Measurements from ENCODE around the gene ADAM8.

ADAM8 gene

GRCh38 chr10:133277993-133278576, 1.4 kb upstream of the ADAM8 start:
- TF ChIP-seq CTCF (IDR thresholded peaks at IDR 0.05; ENCODE audit: control insufficient read depth, extremely low read depth, insufficient read depth): no peak
- H3K4me3 ChIP-seq (ENCODE audit: low read depth, low read length): no peak overlapping the region
- DNase-seq (ENCODE audit: low read depth): no peak

- no peak for DNase-seq (ENCODE audit: low read depth)
- H3K4me3 ChIP-seq (ENCODE audit: low read depth, low read length): no peak overlapping the region
- no peak for TF ChIP-seq CTCF (IDR thresholded peaks at IDR 0.05; ENCODE audit: control insufficient read depth, extremely low read depth, insufficient read depth)
Observed at GRCh38 chr10:133277277-133277992, 767 bp upstream of the ADAM8 start.

GRCh38 chr10:133276100-133276434, 601 bp downstream of the ADAM8 start:
- H3K4me3 ChIP-seq (ENCODE audit: low read depth, low read length): no peak overlapping the region
- no peak for DNase-seq (ENCODE audit: low read depth)
- no peak for TF ChIP-seq CTCF (IDR thresholded peaks at IDR 0.05; ENCODE audit: control insufficient read depth, extremely low read depth, insufficient read depth)

- no peak for DNase-seq (ENCODE audit: low read depth)
- TF ChIP-seq CTCF (IDR thresholded peaks at IDR 0.05; ENCODE audit: control insufficient read depth, extremely low read depth, insufficient read depth): no peak
- H3K4me3 ChIP-seq (ENCODE audit: low read depth, low read length): no peak overlapping the region
Observed at GRCh38 chr10:133275684-133276092, 980 bp downstream of the ADAM8 start.

GRCh38 chr10:133274751-133275683, 1.7 kb downstream of the ADAM8 start:
- no peak for TF ChIP-seq CTCF (IDR thresholded peaks at IDR 0.05; ENCODE audit: control insufficient read depth, extremely low read depth, insufficient read depth)
- no peak overlapping the region for H3K4me3 ChIP-seq (ENCODE audit: low read depth, low read length)
- DNase-seq (ENCODE audit: low read depth): no peak

- DNase-seq (ENCODE audit: low read depth): no peak
- H3K4me3 ChIP-seq (ENCODE audit: low read depth, low read length): no peak overlapping the region
- no peak for TF ChIP-seq CTCF (IDR thresholded peaks at IDR 0.05; ENCODE audit: control insufficient read depth, extremely low read depth, insufficient read depth)
Observed at GRCh38 chr10:133273534-133274143, 3.0 kb downstream of the ADAM8 start.
